Muscle of leg (tissue), 9 donors: Measurements from ENCODE around the gene PLA2G15. TPM values are rescaled to one million over a fixed set of nuclear protein-coding genes. Genes with fewer than 3 reads are reported as not detected.

Source experiments
- polyA plus RNA-seq, 8 donors: library from polyadenylated mRNA; unstranded; fragments of 120-200 nt; gene quantifications; one replicate each; pipeline versions ENCODE4 v1.2.1 to v1.2.3, GENCODE V29; 2013; ENCODE audit warnings: inconsistent platforms in 1 of 8, low replicate concordance in 1 of 8; ENCODE audit not compliant: insufficient read length in 8 of 8, insufficient read depth in 1 of 8
- total RNA-seq: library from RNA; stranded (reverse); fragments of 120-200 nt; gene quantifications from one replicate; pipeline ENCODE4 v1.2.4, GENCODE V29; 2013

Gene PLA2G15
- total and polyA plus RNA-seq, 9 donors, result 20.4 to 33.1 (median 23.7) TPM

Other genes with a start within 250 kb of the PLA2G15 start
- gene DPEP2, start 245.9 kb upstream of the PLA2G15 start, total RNA-seq, result 0.75 TPM
- 1 to 10 TPM in 5 of 8 donors, under 1 TPM in 3; 0.52 to 1.4 (median 1.1) TPM for gene DPEP2, start 245.9 kb upstream of the PLA2G15 start, polyA plus RNA-seq
- gene DPEP2NB, start 229.5 kb upstream of the PLA2G15 start, total RNA-seq, result not detected
- not detected for gene DPEP2NB, start 229.5 kb upstream of the PLA2G15 start, polyA plus RNA-seq
- 5.2 TPM for gene DDX28, start 222.1 kb upstream of the PLA2G15 start, total RNA-seq
- gene DDX28, start 222.1 kb upstream of the PLA2G15 start, polyA plus RNA-seq, result 1 to 10 TPM; 5.3 to 7.2 (median 6.3) TPM
- 13.4 TPM for gene DUS2, start 222.1 kb upstream of the PLA2G15 start, total RNA-seq
- 10 to 100 TPM; 10.1 to 13.7 (median 12.1) TPM for gene DUS2, start 222.1 kb upstream of the PLA2G15 start, polyA plus RNA-seq
- gene NFATC3, start 160.0 kb upstream of the PLA2G15 start, total RNA-seq, result 39.0 TPM
- gene NFATC3, start 160.0 kb upstream of the PLA2G15 start, polyA plus RNA-seq, result 10 to 100 TPM; 22.0 to 33.4 (median 25.9) TPM
- 0.09 TPM for gene ESRP2, start 9.2 kb upstream of the PLA2G15 start, total RNA-seq
- 1 to 10 TPM in 3 of 8 donors, under 1 TPM in 5; 0.21 to 6.4 (median 0.78) TPM for gene ESRP2, start 9.2 kb upstream of the PLA2G15 start, polyA plus RNA-seq
- 6.5 TPM for gene SLC7A6, start 19.2 kb downstream of the PLA2G15 start, total RNA-seq
- 10 to 100 TPM in 2 of 8 donors, 1 to 10 TPM in 6; 6.0 to 11.2 (median 7.8) TPM for gene SLC7A6, start 19.2 kb downstream of the PLA2G15 start, polyA plus RNA-seq
- 16.4 TPM for gene SLC7A6OS, start 65.6 kb downstream of the PLA2G15 start, total RNA-seq
- gene SLC7A6OS, start 65.6 kb downstream of the PLA2G15 start, polyA plus RNA-seq, result 10 to 100 TPM; 12.5 to 17.1 (median 14.2) TPM
- gene PRMT7, start 65.6 kb downstream of the PLA2G15 start, total RNA-seq, result 40.7 TPM
- gene PRMT7, start 65.6 kb downstream of the PLA2G15 start, polyA plus RNA-seq, result 10 to 100 TPM; 41.3 to 54.4 (median 44.7) TPM
- 0.31 TPM for gene SMPD3, start 203.1 kb downstream of the PLA2G15 start, total RNA-seq
- gene SMPD3, start 203.1 kb downstream of the PLA2G15 start, polyA plus RNA-seq, result 1 to 10 TPM in 5 of 8 donors, under 1 TPM in 3; 0.84 to 4.3 (median 1.2) TPM